BLaER1 (cell line): ENCODE measurements around the gene FRMD3.

ENCODE experiments used
- H3K27ac ChIP-seq: shearing (Covaris generic); formaldehyde crosslinking; 2 replicates; pipeline ENCODE4 v1.8.1; 2022
- H3K27me3 ChIP-seq: shearing (Covaris generic); formaldehyde crosslinking; 2 replicates; pipeline ENCODE4 v1.8.1; 2022
- H3K36me3 ChIP-seq: shearing (Covaris generic); formaldehyde crosslinking; 2 replicates; pipeline ENCODE4 v1.8.1; 2022
- H3K4me1 ChIP-seq: shearing (Covaris generic); formaldehyde crosslinking; 2 replicates; pipeline ENCODE4 v1.8.1; 2022
- H3K4me2 ChIP-seq: shearing (Covaris generic); formaldehyde crosslinking; 2 replicates; pipeline ENCODE4 v1.8.1; 2022
- H3K4me3 ChIP-seq: shearing (Covaris generic); formaldehyde crosslinking; 2 replicates; pipeline ENCODE4 v1.8.1; 2022
- H3K9ac ChIP-seq: shearing (Covaris generic); formaldehyde crosslinking; 2 replicates; pipeline ENCODE4 v1.8.1; 2022
- H3K9me3 ChIP-seq: shearing (Covaris generic); formaldehyde crosslinking; 2 replicates; pipeline ENCODE4 v1.8.1; 2022
- H4K20me1 ChIP-seq: shearing (Covaris generic); formaldehyde crosslinking; 2 replicates; pipeline ENCODE4 v1.8.1; 2022
- Cebpa-rat ChIP-seq: shearing (Covaris generic); IDR thresholded peaks from 2 replicates; pipeline ENCODE4 v1.8.1; 2022

FRMD3 gene

DNA sequence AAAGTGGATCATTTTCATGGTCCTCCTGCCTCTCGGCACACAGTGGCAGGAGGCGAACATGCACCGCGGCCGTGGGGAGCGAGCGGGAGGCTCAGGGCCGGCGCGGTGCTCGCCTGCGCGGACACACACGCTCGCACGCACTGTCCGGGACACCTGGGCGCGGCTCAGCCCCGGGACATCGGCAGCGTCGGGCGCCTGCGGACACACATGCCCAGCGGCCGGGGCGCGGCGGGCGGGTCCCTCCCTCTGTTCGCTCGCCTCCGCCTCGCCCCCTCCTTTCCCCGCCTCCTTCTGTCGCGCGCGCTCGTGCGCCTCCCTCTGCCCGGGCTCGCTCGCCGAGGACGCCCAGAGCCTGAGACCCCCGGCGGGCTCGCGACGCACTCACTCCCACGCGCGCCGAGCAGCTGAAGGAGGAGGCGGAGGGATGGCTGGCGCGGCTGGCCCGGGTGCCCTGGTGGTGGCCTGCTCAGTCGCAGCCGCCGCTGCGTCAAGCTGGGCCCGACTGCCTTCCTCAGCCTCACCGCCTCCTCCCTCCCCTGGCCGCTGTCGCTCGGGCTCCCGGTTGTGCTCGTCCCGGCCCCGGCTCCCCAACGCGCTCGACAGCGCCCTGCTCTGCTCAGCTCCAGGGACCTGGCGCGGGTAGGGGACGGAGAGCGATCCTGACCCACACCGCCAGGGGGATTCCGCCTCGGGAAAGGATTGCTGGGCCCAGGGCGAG, at the start of gene FRMD3:
Gene FRMD3 (minus strand): TSS at position 230 of the 718 bp plus-strand sequence. CDS start 170 bp downstream, at position 60.
- H4K20me1 ChIP-seq = no peaks in the 10 kb centered on the region
- H3K4me1 ChIP-seq = no peaks in the 10 kb centered on the region
- no peak for TF ChIP-seq Cebpa-rat
- no peak within 1 kb of the TSS for H3K4me3 ChIP-seq
- H3K4me2 ChIP-seq = no peak within 1 kb of the TSS
- H3K27me3 ChIP-seq = no peaks in the 10 kb centered on the region
- no peaks in the 10 kb centered on the region for H3K36me3 ChIP-seq
- H3K9ac ChIP-seq = no peak within 1 kb of the TSS
- peaks cover 25% of the 10 kb centered on the region for H3K9me3 ChIP-seq
- no peak within 1 kb of the TSS for H3K27ac ChIP-seq

DNA sequence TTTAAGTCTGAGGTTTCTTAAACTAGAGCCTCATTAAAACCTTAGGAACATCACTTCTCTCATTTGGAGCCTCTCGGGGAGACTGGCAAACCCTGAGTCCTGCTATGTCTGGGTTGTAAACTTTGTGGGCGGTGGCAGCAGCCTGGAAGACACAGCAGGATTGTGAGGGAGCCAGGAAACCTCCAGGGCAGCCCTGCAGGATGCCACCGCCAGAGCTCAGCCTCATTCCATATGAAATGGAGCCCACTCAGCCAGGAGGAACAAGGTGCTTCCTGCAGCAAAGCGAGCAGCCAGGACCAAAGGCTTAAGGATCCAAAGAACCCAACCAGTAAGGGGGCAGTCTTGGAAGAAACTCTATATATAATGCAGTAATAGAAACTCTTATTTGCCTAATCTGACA, 46.8 kb upstream of the FRMD3 start:
- Histone ChIP-seq H3K36me3 (no peaks in the 10 kb centered on the region), H3K4me2 (no peak overlapping the region), H3K27me3 (no peaks in the 10 kb centered on the region), H3K4me1 (no peaks in the 10 kb centered on the region), H3K4me3 (no peak overlapping the region), H3K9me3 (no peaks in the 10 kb centered on the region), H3K27ac (no peak overlapping the region), H3K9ac (no peak overlapping the region), H4K20me1 (no peaks in the 10 kb centered on the region)
- no peak for TF ChIP-seq Cebpa-rat

DNA sequence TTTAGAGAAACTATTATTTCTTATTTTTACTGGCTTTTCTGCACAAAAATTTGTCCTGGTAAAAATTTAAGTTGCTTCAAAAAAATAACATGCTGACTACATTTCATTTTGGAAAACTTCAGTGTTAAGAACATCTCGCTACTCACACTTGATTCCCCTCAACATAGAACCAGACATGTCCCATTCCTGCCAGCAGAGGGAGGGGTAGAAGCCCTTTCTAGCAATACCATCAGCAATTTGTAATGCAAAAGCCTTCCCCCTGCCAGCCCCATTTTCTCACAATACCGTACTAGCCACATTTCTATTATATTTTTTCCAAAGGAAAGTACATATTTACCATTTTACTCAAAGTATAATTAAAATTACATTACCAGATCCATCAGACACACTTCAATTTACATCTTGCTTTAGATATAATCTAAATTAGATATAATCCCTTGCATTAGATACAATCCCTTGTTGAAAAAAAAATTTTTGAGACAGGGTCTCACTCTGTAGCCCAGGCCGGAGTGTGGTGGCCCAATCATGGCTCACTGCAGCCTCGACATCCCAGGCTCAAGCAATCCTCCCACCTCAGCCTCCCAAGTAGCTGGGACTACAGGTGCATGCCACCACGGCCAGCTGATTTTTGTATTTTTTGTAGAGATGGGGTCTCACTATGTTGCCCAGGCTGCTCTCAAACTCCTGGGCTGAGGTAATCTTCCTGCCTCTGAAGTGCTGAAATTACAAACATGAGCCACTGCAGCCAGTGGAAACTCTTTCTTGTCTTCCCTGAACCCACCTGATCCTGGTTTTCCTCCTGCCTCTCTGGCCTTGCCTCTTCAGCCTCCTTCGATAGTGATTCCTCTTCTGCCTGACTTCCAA, 45.2 kb upstream of the FRMD3 start:
- H3K4me2 ChIP-seq = no peak overlapping the region
- no peaks in the 10 kb centered on the region for H3K4me1 ChIP-seq
- H4K20me1 ChIP-seq = no peaks in the 10 kb centered on the region
- H3K4me3 ChIP-seq = no peak overlapping the region
- no peaks in the 10 kb centered on the region for H3K36me3 ChIP-seq
- H3K27ac ChIP-seq = no peak overlapping the region
- no peak for TF ChIP-seq Cebpa-rat
- H3K27me3 ChIP-seq = no peaks in the 10 kb centered on the region
- no peak overlapping the region for H3K9ac ChIP-seq
- H3K9me3 ChIP-seq = peaks cover 7% of the 10 kb centered on the region; the same call in 1 of the 2 replicates

DNA sequence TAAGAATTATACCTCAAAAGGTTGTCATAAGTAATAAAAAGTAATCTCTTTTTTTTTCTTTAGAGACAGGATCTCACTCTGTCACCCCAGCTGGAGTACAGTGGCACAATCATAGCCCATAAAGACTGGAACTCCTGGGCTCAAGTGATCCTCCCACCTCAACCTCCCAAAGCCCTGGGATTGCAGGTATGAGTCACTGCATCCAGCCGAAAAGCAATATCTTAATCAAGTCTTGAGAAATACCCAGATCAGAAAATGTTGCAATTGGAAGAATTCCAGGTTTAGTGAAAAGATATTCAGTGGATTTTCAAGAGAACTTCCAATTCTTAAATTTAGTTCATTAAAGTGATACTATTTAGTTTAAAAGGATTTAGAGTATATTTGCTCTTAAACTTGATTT, 43.8 kb upstream of the FRMD3 start:
- Histone ChIP-seq H3K9ac (no peak overlapping the region), H3K4me3 (no peak overlapping the region), H3K36me3 (no peaks in the 10 kb centered on the region), H4K20me1 (no peaks in the 10 kb centered on the region), H3K27me3 (no peaks in the 10 kb centered on the region), H3K27ac (no peak overlapping the region), H3K9me3 (peaks cover 7% of the 10 kb centered on the region; the same call in 1 of the 2 replicates), H3K4me2 (no peak overlapping the region), H3K4me1 (no peaks in the 10 kb centered on the region)
- TF ChIP-seq Cebpa-rat = no peak

DNA sequence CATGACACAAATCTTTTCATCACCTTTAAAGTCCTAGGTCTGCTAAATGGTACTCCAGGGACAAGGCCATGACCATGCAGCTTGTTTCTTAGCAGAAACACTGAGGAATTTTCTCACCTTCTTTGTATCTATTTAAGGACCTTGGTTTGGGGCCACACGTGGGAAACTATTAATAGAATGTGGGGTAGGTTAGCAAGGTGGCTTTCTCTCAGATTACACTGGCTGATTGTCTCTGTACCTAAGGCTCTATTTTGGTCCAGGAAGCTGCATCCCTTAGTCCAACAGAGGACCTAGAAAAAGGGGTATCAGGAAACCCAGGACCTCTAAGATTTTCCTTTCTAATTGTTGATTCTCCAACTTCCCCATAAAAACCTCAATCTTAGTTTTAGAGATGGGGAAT, 36.3 kb upstream of the FRMD3 start:
- H3K4me1 ChIP-seq = peaks cover 27% of the 10 kb centered on the region
- no peaks in the 10 kb centered on the region for H3K36me3 ChIP-seq
- no peak for TF ChIP-seq Cebpa-rat
- H3K27me3 ChIP-seq = no peaks in the 10 kb centered on the region
- H3K27ac ChIP-seq = no peak overlapping the region
- no peak overlapping the region for H3K4me3 ChIP-seq
- H3K9ac ChIP-seq = no peak overlapping the region
- no peaks in the 10 kb centered on the region for H4K20me1 ChIP-seq
- H3K9me3 ChIP-seq = peaks cover 5% of the 10 kb centered on the region; the same call in 1 of the 2 replicates
- no peak overlapping the region for H3K4me2 ChIP-seq

DNA sequence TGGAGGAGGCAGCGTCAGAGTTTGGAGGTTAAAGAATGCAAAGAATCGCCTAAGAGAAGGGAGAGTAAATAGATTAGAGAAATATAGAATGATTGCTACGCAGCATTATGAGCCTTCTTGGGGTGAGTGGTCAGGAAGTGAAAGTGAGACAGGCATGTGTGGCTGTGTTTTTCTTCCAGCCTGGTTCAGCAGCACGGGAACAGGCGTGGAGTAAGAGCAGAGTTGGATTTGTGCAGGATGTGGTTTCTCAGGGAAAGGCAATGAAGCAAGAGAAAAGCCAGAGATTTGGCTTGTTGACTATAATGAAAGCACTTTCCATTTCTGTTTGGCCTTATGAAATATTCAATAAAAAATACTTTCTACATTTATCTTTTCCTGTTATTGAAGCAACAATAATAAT, 34.3 kb upstream of the FRMD3 start:
- no peak for TF ChIP-seq Cebpa-rat
- Histone ChIP-seq H4K20me1 (no peaks in the 10 kb centered on the region), H3K4me2 (peak overlapping the region; percentile 46), H3K9ac (no peak overlapping the region), H3K27me3 (no peaks in the 10 kb centered on the region), H3K4me1 (peaks cover 33% of the 10 kb centered on the region), H3K36me3 (no peaks in the 10 kb centered on the region), H3K9me3 (peaks cover under 1% of the 10 kb centered on the region), H3K4me3 (no peak overlapping the region), H3K27ac (no peak overlapping the region)

DNA sequence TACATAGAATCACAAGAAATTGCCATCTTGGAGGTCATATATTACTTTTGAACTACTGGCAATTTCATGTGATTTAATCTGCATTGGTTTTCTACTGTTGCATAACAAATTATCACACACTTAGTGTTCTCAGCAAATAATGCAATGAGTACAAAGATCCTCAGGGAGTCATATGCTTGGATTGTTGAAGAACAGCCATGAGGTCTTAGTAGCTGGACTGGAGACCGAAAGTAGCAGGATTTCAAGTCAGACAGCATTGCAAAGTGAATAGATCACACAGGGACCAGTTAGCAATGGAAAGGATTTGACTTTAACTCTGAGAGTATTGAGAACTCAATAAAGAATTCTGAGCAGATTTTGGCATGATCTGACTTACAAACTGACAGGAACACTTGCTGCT, 32.2 kb upstream of the FRMD3 start:
- no peaks in the 10 kb centered on the region for H4K20me1 ChIP-seq
- H3K27me3 ChIP-seq = no peaks in the 10 kb centered on the region
- peaks cover 33% of the 10 kb centered on the region for H3K4me1 ChIP-seq
- TF ChIP-seq Cebpa-rat = no peak
- no peak overlapping the region for H3K4me3 ChIP-seq
- peak overlapping the region; percentile 60; the same call in 1 of the 2 replicates for H3K4me2 ChIP-seq
- peaks cover 11% of the 10 kb centered on the region for H3K9me3 ChIP-seq
- H3K9ac ChIP-seq = no peak overlapping the region
- H3K27ac ChIP-seq = no peak overlapping the region
- H3K36me3 ChIP-seq = no peaks in the 10 kb centered on the region

DNA sequence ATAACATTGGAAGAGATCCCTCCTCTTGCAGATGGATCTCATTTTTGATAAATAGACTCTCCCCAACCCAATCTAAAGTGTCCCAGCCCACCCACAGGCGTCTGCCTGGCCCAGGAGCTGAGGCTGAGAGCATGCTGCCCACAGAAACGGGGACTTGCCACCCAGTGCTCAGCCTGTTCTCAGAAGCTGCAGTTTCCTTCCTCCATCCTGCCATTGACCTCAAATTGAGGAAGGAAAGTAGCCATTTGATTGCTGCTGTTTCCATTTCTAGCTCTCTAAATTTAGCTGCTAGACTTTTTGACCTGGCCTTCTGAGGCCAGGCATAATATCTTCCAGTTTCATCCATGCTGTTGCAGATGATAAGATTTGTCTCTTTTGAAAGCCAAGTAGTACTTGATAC, 31.1 kb upstream of the FRMD3 start:
- Histone ChIP-seq H3K4me3 (no peak overlapping the region), H3K9ac (peak overlapping the region; percentile 28; the same call in 1 of the 2 replicates), H3K27ac (no peak overlapping the region; the same call in 1 of the 2 replicates), H3K4me2 (peak overlapping the region; percentile 60), H3K36me3 (no peaks in the 10 kb centered on the region), H3K9me3 (peaks cover 11% of the 10 kb centered on the region), H3K4me1 (peaks cover 26% of the 10 kb centered on the region), H4K20me1 (no peaks in the 10 kb centered on the region), H3K27me3 (no peaks in the 10 kb centered on the region)
- TF ChIP-seq Cebpa-rat = no peak

DNA sequence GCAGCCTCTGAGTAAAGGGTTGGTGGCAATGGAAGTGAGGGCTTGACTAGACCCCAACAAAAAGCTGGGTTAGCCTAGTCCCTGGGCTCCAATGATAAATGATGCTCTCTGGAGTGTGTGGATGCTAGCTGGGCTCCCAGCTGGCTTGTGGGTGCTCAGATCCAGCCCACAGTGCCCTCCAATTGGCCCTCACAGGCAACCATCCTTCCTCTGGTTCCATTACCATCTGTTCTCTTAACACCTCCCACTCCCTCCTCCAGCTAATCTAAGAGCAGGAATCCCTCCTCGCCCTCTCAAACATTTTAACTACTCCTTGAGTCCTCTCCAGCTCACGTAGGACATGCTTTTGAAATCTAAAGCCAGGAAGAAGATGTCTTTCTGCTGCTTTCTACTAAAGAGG, 25.2 kb upstream of the FRMD3 start:
- no peaks in the 10 kb centered on the region for H3K4me1 ChIP-seq
- peaks cover 11% of the 10 kb centered on the region for H3K9me3 ChIP-seq
- H3K4me2 ChIP-seq = no peak overlapping the region
- H3K36me3 ChIP-seq = no peaks in the 10 kb centered on the region
- TF ChIP-seq Cebpa-rat = no peak
- H4K20me1 ChIP-seq = no peaks in the 10 kb centered on the region
- H3K27me3 ChIP-seq = no peaks in the 10 kb centered on the region
- H3K9ac ChIP-seq = no peak overlapping the region
- H3K4me3 ChIP-seq = no peak overlapping the region
- H3K27ac ChIP-seq = no peak overlapping the region

DNA sequence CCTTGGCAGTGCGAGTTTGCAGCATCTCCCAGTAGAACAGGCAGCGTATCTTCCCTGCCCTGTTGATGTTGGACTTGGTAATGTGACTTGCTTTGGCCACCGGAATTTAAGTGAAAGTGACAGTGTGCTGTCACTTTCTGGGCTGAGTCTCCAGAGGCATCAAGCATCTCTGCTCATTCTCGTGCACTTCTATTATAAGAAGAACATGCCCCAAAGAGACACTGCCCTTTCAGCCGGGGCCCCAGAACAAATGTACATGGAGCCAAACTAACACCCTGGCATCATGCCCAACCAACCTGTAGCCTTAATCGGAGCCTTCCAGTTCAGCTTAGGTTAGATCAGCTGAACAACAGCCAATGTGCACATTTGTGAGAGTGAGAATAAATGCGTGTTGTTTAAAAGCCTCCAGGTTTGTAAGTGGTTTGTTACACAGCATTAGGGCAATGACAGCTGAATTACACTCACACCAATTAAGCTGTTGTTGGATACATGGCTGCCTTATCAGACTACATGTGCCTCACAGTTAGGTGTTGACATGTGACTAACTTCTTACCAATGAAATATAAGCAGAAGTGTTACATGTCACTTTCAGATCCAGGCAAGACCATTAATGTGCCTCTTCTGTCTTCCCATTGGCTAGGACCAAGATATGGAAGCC, 22.1 kb upstream of the FRMD3 start:
- Histone ChIP-seq H3K4me1 (no peaks in the 10 kb centered on the region), H3K27me3 (no peaks in the 10 kb centered on the region), H4K20me1 (no peaks in the 10 kb centered on the region), H3K9ac (no peak overlapping the region), H3K4me2 (no peak overlapping the region), H3K36me3 (no peaks in the 10 kb centered on the region), H3K9me3 (peaks cover 5% of the 10 kb centered on the region), H3K27ac (no peak overlapping the region), H3K4me3 (no peak overlapping the region)
- no peak for TF ChIP-seq Cebpa-rat
